ENCODE results near the gene NDUFS6.

The NDUFS6 gene

DNA sequence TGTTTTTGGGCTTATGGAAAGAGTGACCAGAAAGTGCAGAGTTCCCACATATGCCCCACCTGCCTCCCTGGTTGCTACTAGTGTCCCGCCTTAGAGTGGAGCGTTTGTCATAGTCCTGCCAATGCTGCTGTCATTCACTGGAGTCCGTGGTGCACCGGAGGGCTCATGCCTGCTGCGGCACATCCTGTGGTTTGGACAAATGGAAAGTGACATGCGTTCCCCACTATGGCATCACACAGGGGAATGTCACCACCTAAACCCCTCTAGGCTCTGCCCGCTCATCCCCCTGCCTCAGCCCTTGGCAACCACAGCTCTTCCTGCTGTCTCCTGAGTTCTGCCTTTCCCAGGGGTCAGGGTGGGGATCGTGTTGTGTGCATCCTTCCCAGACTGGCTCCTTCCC is 52.3 kb downstream of the NDUFS6 start:
- no peak for DNase-seq (ENCODE audit: low read depth)

DNA sequence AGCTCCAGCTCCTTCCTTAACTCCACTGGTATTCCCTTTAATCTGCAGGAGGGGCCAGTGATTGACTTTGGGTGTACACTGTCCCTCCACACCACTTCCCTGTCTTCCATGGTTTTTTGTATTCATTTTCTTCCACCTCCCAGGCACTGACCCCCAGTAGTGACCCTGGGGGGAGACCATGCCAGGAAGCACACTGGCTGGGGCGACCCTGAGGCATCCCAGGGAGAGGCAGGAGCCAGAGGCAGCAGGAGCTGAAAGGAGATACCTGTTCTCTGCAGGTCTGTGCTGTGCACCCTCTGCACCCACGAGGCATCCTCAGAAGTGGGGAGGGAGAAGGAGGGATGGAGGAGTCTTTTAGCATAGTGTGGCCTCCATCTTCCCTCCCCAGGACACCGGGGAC is 53.9 kb downstream of the NDUFS6 start:
- DNase-seq (ENCODE audit: low read depth): no peak

- no peak for DNase-seq (ENCODE audit: low read depth)
Measured at GRCh38 chr5:1855596-1855995, 54.4 kb downstream of the NDUFS6 start.

GRCh38 chr5:1856596-1857255 is 55.5 kb downstream of the NDUFS6 start:
- no peak for DNase-seq (ENCODE audit: low read depth)

GRCh38 chr5:1857256-1857600 is 56.0 kb downstream of the NDUFS6 start:
- no peak for DNase-seq (ENCODE audit: low read depth)

DNA sequence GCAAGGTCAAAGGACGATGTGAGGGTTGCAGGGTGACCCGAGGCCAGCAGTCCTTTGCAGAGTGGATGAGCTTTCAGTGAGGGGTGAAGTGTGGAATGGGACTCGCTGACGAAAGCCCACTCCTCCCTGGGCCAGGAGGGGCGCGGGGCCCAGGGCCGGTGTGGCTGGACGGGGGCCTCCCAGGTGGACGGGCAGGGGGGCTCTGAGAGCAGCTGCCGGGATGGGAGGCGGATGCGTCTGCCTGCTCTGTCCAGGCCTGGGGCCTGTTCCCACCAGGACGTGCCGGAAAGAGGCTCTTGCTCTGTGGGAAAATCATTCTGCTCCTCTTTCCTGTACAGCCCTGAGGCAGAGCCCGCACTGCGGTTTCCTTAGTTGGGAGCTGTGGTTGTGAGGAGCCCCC is 57.2 kb downstream of the NDUFS6 start:
- DNase-seq (ENCODE audit: low read depth): no peak

DNA sequence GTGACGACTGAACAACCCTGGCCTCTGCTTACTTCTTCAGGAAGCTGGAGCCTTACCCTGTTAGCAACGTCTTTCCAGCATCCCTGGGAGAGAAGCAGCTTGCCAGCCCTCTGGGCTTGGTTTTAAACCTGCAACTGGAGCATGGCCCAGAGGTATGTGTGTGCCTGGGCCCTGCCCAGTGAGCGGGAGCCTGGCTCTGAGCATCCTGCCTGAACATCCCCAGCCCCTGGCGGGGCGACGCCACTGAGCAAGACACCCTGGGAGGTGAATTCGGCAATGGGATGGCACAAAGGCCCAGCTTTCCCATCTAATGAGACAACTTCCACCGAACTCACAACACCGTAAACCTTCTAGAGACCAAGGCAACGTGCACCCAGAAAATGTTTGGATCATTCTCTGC is 57.9 kb downstream of the NDUFS6 start:
- no peak for DNase-seq (ENCODE audit: low read depth)

DNA sequence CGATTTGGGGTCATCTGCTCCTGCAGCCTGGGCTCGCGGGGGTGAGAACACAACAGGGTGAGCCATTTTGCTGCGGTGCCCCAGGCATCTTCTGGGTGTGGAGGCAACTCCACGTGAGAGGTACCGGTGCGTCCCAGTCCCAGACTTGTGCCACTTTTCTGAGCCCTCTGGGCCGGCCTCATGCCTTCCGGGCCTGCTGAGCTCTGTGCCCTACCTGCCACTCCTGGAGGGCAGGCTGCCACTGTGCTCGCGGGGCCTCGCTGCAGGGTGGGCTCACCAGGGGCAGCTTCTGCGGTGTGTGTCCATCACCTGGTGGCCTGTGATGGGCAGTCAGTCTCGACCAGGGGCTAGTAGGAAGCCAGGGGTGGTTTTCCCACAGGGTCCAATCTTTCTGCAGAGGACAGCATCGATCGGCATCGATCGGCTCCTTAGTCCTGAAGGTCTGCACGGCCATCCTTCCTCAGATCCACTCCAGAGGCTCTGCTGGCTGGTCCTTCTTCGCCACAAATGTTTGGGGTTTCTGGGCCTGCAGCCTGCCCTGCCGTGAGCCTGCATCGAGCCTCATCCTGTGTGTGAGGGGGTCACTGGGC is 58.9 kb downstream of the NDUFS6 start:
- DNase-seq (ENCODE audit: low read depth): no peak

DNA sequence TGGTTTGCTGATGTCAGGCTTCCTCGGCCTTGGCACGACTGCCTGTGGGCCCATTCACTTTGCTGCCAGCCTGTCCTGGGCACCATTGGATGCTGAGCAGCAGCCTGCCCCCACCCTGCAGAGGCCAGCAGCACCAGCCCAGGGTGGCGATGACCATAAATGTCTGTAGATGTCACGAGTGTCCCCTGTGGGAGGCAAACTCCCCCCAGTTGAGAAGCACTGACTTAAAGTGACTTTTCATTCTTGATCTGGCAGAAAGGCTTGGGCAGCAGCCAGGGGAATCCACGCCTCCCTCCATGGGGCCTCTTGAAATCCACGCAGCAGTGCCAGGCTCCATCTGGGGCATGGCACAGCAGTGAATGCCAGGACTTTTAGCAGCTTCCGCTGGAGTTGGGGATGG is 59.7 kb downstream of the NDUFS6 start:
- no peak for DNase-seq (ENCODE audit: low read depth)

DNA sequence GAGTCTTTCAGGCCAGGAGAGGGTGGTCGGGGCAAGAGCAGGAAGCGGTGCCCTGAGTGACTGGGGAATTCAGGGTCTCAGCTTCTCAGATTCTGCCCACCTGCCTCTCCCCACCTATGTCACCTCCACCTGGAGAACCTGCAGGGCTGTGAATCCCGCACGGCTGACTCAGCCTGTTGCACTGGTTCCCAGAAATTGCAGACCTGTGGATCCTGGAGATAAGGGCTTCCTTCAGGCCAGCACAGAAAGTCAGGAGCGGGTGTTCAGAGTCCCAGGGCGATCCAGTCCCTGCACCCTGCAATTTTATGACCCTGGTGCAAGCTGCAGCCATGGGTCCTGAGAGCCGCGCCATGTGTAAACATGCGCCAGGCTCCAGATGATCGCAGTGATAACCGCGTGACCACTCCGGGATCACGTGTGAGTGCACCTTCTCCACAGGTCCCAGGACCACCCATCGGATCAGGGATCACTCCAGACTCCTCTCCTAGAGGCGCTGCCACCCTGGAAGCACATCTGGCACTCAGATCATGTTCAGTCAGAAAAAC is 63.8 kb downstream of the NDUFS6 start:
- no peak for DNase-seq (ENCODE audit: low read depth)

DNA sequence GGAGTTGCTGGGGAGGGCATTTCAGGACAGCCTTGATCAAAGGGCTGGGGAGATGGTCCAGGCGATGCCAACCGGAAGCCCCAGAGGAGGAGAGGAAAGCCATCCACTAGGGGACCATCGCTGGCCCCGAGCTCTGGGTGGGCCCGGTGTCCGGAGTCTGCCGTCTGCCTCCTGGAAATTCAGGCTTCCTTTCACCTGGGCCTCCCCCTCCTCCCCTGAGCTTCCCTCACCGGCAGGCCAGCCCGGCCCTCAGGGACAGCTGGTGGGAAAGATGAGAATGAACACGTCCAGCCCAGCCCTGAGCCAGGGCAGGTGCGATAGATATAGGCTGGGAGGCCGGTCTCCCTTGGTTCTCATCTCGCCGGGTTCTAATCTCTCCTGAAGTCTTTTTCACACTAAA is 64.3 kb downstream of the NDUFS6 start:
- DNase-seq (ENCODE audit: low read depth): no peak
